GM23338 (cell line): ENCODE measurements around the gene PIAS1. TPM values are rescaled to one million over a fixed set of nuclear protein-coding genes. Genes with fewer than 3 reads are reported as not detected.

Experiments
- ATAC-seq: fragments of 200-7000 bp; cut with Tn5 transposase; 3 replicates; pipeline ENCODE4 v1.9.1; 2020
- DNase-seq: peaks from one replicate; pipeline ENCODE4 v3.0.0-alpha.2; 2015; ENCODE audit warnings: low spot score
- H2AFZ ChIP-seq: fragments of 200-600 bp; sonication (generic); 2 replicates; pipeline ENCODE4 v1.8.0; 2016; ENCODE audit warnings: antibody characterized with exemption, mild to moderate bottlenecking, moderate library complexity
- H3F3A ChIP-seq: fragments of 200-600 bp; sonication (generic); replicated peaks from 2 replicates; pipeline ENCODE4 v1.8.0; 2017; ENCODE audit warnings: antibody characterized with exemption, mixed run types, low read depth
- H3K27ac ChIP-seq: fragments of 200-600 bp; sonication (generic); 2 replicates; pipeline ENCODE4 v1.6.1; 2016; ENCODE audit warnings: low read depth
- H3K27me3 ChIP-seq: fragments of 200-600 bp; sonication (generic); 2 replicates; pipeline ENCODE4 v1.8.0; 2016; ENCODE audit warnings: mild to moderate bottlenecking, mixed run types, moderate library complexity; ENCODE audit not compliant: insufficient read depth
- H3K36me3 ChIP-seq: fragments of 200-600 bp; sonication (generic); 2 replicates; pipeline ENCODE4 v1.8.0; 2016; ENCODE audit warnings: mild to moderate bottlenecking; ENCODE audit not compliant: insufficient read depth
- H3K4me1 ChIP-seq: fragments of 200-600 bp; sonication (generic); 2 replicates; pipeline ENCODE4 v1.8.0; 2016; ENCODE audit warnings: mild to moderate bottlenecking, moderate library complexity; ENCODE audit not compliant: insufficient read depth
- H3K4me2 ChIP-seq: fragments of 200-600 bp; sonication (generic); 2 replicates; pipeline ENCODE4 v1.7.1; 2017; ENCODE audit warnings: mixed run types
- H3K4me3 ChIP-seq: fragments of 200-600 bp; sonication (generic); 2 replicates; pipeline ENCODE4 v1.6.1; 2016; ENCODE audit warnings: mixed run types
- H3K79me2 ChIP-seq: fragments of 200-600 bp; sonication (generic); replicated peaks from 2 replicates; pipeline ENCODE4 v1.8.0; 2017; ENCODE audit warnings: mild to moderate bottlenecking; ENCODE audit not compliant: insufficient read depth
- H3K9me2 ChIP-seq: fragments of 200-600 bp; sonication (generic); 2 replicates; pipeline ENCODE4 v1.8.0; 2017; ENCODE audit not compliant: insufficient read depth
- H4K20me1 ChIP-seq: fragments of 200-600 bp; sonication (generic); replicated peaks from 2 replicates; pipeline ENCODE4 v1.8.0; 2017; ENCODE audit warnings: mild to moderate bottlenecking; ENCODE audit not compliant: insufficient read depth
- H3K27ac Mint-ChIP-seq: 2 replicates; pipeline ENCODE4 v1.8.0; 2020; ENCODE audit warnings: inconsistent platforms, mild to moderate bottlenecking, moderate library complexity, mixed read lengths
- H3K27me3 Mint-ChIP-seq: 3 replicates; pipeline ENCODE4 v1.8.0; 2022; ENCODE audit warnings: low read depth, mild to moderate bottlenecking, moderate library complexity, mixed read lengths, inconsistent platforms; ENCODE audit not compliant: insufficient read depth, poor library complexity
- H3K36me3 Mint-ChIP-seq: 3 replicates; pipeline ENCODE4 v1.8.0; 2021; ENCODE audit warnings: low read depth, mild to moderate bottlenecking, inconsistent platforms, moderate library complexity, mixed read lengths
- H3K4me1 Mint-ChIP-seq: 3 replicates; pipeline ENCODE4 v1.8.0; 2020; ENCODE audit warnings: mild to moderate bottlenecking, inconsistent platforms, mixed read lengths
- H3K4me3 Mint-ChIP-seq: 3 replicates; pipeline ENCODE4 v1.8.0; 2021; ENCODE audit warnings: moderate library complexity, mild to moderate bottlenecking, inconsistent platforms, mixed read lengths
- H3K9me3 Mint-ChIP-seq: 3 replicates; pipeline ENCODE4 v1.8.0; 2020; ENCODE audit warnings: moderate library complexity, mild to moderate bottlenecking, inconsistent platforms, mixed read lengths
- CREB1 ChIP-seq: fragments of 250-450 bp; sonication (Bioruptor Pico); IDR thresholded peaks from 2 replicates; pipeline ENCODE4 v1.5.0; 2020; ENCODE audit warnings: low read depth, mild to moderate bottlenecking, moderate library complexity
- EZH2 ChIP-seq: fragments of 200-600 bp; sonication (generic); IDR thresholded peaks from one replicate; pipeline ENCODE4 v1.8.0; 2017; ENCODE audit warnings: antibody characterized with exemption, mild to moderate bottlenecking, low read depth; ENCODE audit not compliant: unreplicated experiment
- EZH2phosphoT487 ChIP-seq: fragments of 200-600 bp; sonication (generic); IDR thresholded peaks from one replicate; pipeline ENCODE4 v1.8.1; 2018; ENCODE audit warnings: antibody characterized with exemption; ENCODE audit not compliant: unreplicated experiment
- NANOG ChIP-seq: IDR thresholded peaks from 2 replicates; pipeline ENCODE4 v1.6.1; 2016; ENCODE audit warnings: antibody characterized with exemption, borderline replicate concordance
- POLR2AphosphoS5 ChIP-seq: IDR thresholded peaks from 2 replicates; pipeline ENCODE4 v1.6.1; 2016; ENCODE audit warnings: antibody characterized with exemption, low read depth
- REST ChIP-seq: IDR thresholded peaks from one replicate; pipeline ENCODE4 v1.6.1; 2018; ENCODE audit warnings: antibody characterized with exemption; ENCODE audit not compliant: unreplicated experiment
- STAT1 ChIP-seq: IDR thresholded peaks from one replicate; pipeline ENCODE4 v1.6.1; 2016; ENCODE audit warnings: antibody characterized with exemption; ENCODE audit not compliant: unreplicated experiment
- ZNF114 ChIP-seq: fragments of 250-450 bp; sonication (Bioruptor Pico); IDR thresholded peaks from 2 replicates; pipeline ENCODE4 v1.5.0; 2020; ENCODE audit warnings: mild to moderate bottlenecking, moderate library complexity
- ZNF331 ChIP-seq: fragments of 250-450 bp; sonication (Bioruptor Pico); IDR thresholded peaks from 2 replicates; pipeline ENCODE4 v1.5.0; 2020; ENCODE audit warnings: low read depth, mild to moderate bottlenecking, moderate library complexity
- ZNF462 ChIP-seq: fragments of 250-450 bp; sonication (Bioruptor Pico); IDR thresholded peaks from 2 replicates; pipeline ENCODE4 v1.5.0; 2020; ENCODE audit warnings: mild to moderate bottlenecking, moderate library complexity
- polyA plus RNA-seq: library from polyadenylated mRNA; unstranded; fragments of >200 nt; fragmentation: Nextera tagmentation; extraction: Ambion mirVana; gene quantifications from 2 replicates; pipeline ENCODE4 v1.2.1, GENCODE V29; 2016
- total RNA-seq: library from RNA; depleted of rRNA; stranded (reverse); fragments of >200 nt; shearing (Covaris generic); gene quantifications from 2 replicates; pipeline ENCODE4 v1.2.3, GENCODE V29; 2014

PIAS1 gene
- total and polyA plus RNA-seq, 2 experiments from 2014 or later = 30.7 to 32.1 TPM

GRCh38 chr15:68148039-68148438 lies 93.9 kb downstream of the PIAS1 start:
- Histone ChIP-seq H3F3A (no peaks in the 10 kb centered on the region), H3K4me3 (no peak overlapping the region), H3K79me2 (no peaks in the 10 kb centered on the region; the same call in 1 of the 2 replicates), H2AFZ (no peak overlapping the region), H3K4me2 (no peak overlapping the region), H3K9me2 (no peaks in the 10 kb centered on the region), H3K36me3 (no peaks in the 10 kb centered on the region; the same call in 1 of the 2 replicates), H3K27ac (peak overlapping the region; percentile 2; the same call in 1 of the 2 replicates), H3K27me3 (no peaks in the 10 kb centered on the region), H3K4me1 (no peaks in the 10 kb centered on the region), H4K20me1 (no peaks in the 10 kb centered on the region)
- H3K27ac Mint-ChIP-seq = no peak overlapping the region
- peaks cover 5% of the 10 kb centered on the region for H3K4me1 Mint-ChIP-seq
- TF ChIP-seq ZNF114 (CRISPR knock-in tag) = no peak
- TF ChIP-seq CREB1 (CRISPR knock-in tag) = no peak
- no peak for TF ChIP-seq EZH2
- TF ChIP-seq NANOG = no peak
- TF ChIP-seq POLR2AphosphoS5 = no peak
- no peak for TF ChIP-seq ZNF462 (CRISPR knock-in tag)
- no peak for TF ChIP-seq REST
- no peak for TF ChIP-seq STAT1
- TF ChIP-seq EZH2phosphoT487 = no peak
- no peak for TF ChIP-seq ZNF331 (CRISPR knock-in tag)
- H3K9me3 Mint-ChIP-seq = no peaks in the 10 kb centered on the region
- no peak for DNase-seq
- no peak overlapping the region for H3K4me3 Mint-ChIP-seq
- peaks cover 9% of the 10 kb centered on the region; the same call in 1 of the 3 replicates for H3K36me3 Mint-ChIP-seq
- no peak for ATAC-seq
- peaks cover 6% of the 10 kb centered on the region for H3K27me3 Mint-ChIP-seq
